HG03378 (cell line): ENCODE results near the gene DPH7.
"Not testable (repeated sequence)": the region's sequence is repeated elsewhere in the genome, so short reads cannot be mapped to it uniquely, and the experiment has no call there.

ENCODE experiments used
- ATAC-seq: cut with Tn5 transposase; IDR thresholded peaks from one replicate; pipeline ENCODE4 v1.9.1; 2021; ENCODE audit warnings: mild to moderate bottlenecking, moderate library complexity; ENCODE audit not compliant: unreplicated experiment

DPH7 gene

GRCh38 chr9:137606734-137607138, 28.0 kb upstream of the DPH7 start:
- no peak for ATAC-seq

GRCh38 chr9:137606005-137606621, 27.4 kb upstream of the DPH7 start:
- ATAC-seq = no peak

- ATAC-seq = no peak
Observed at GRCh38 chr9:137605121-137606004, 26.6 kb upstream of the DPH7 start, which contains the start of gene ARRDC1. TSS of gene ARRDC1 (plus strand) at chr9:137605686. CDS start at chr9:137605718, 32 bp downstream.

GRCh38 chr9:137604345-137605086, 25.8 kb upstream of the DPH7 start:
- ATAC-seq = no peak

- no peak for ATAC-seq
Observed at GRCh38 chr9:137603879-137604278, 25.2 kb upstream of the DPH7 start.

- ATAC-seq = no peak
Observed at GRCh38 chr9:137602661-137603060, 23.9 kb upstream of the DPH7 start.

- ATAC-seq = no peak
Observed at GRCh38 chr9:137598943-137599342, 20.2 kb upstream of the DPH7 start.

GRCh38 chr9:137596577-137596976, 17.9 kb upstream of the DPH7 start:
- ATAC-seq = not testable (repeated sequence)

GRCh38 chr9:137593176-137593575, 14.5 kb upstream of the DPH7 start:
- no peak for ATAC-seq

- no peak for ATAC-seq
Observed at GRCh38 chr9:137592767-137593166, 14.0 kb upstream of the DPH7 start.

GRCh38 chr9:137590469-137591383, 12.0 kb upstream of the DPH7 start, which contains the start of gene ZMYND19:
TSS of gene ZMYND19 (minus strand) at chr9:137590512. CDS start at chr9:137590263, 249 bp downstream.
- ATAC-seq = peak; percentile 35

- ATAC-seq = no peak
Observed at GRCh38 chr9:137590123-137590468, 11.4 kb upstream of the DPH7 start.

GRCh38 chr9:137589441-137590122, 10.9 kb upstream of the DPH7 start:
- peak; percentile 10 for ATAC-seq

- no peak for ATAC-seq
Observed at GRCh38 chr9:137588891-137589290, 10.2 kb upstream of the DPH7 start.

- no peak for ATAC-seq
Observed at GRCh38 chr9:137588311-137588710, 9.6 kb upstream of the DPH7 start.

GRCh38 chr9:137586854-137587253, 8.1 kb upstream of the DPH7 start:
- no peak for ATAC-seq

- ATAC-seq = no peak
Observed at GRCh38 chr9:137583957-137584356, 5.2 kb upstream of the DPH7 start.

- ATAC-seq = no peak
Observed at GRCh38 chr9:137583347-137583746, 4.6 kb upstream of the DPH7 start.

GRCh38 chr9:137582286-137582860, 3.6 kb upstream of the DPH7 start:
- no peak for ATAC-seq
